Measurements from ENCODE around the gene PDLIM3. TPM values are rescaled to one million over a fixed set of nuclear protein-coding genes. Genes with fewer than 3 reads are reported as not detected.
A peak's percentile ranks its signal among the peaks of the same experiment; 100 is the strongest.

The PDLIM3 gene
- total RNA-seq, 1 donor from 2014 or later: 1.4 TPM

GRCh38 chr4:185565696-185566095, 30.4 kb upstream of the PDLIM3 start:
- Histone ChIP-seq H2AFZ (replicated peaks) (no peak overlapping the region), H3K9ac (no peak overlapping the region), H3K79me2 (ENCODE audit: low read depth) (no peaks in the 10 kb centered on the region), H3K4me1 (no peaks in the 10 kb centered on the region), H3K27me3 (no peaks in the 10 kb centered on the region), H3F3A (ENCODE audit: low read depth) (no peaks in the 10 kb centered on the region), H3K4me2 (no peak overlapping the region), H3K4me3 (no peak overlapping the region), H3K36me3 (no peaks in the 10 kb centered on the region), H3K27ac (no peak overlapping the region), H4K20me1 (ENCODE audit: low read depth) (no peaks in the 10 kb centered on the region), H3K9me3 (ENCODE audit: low read depth) (no peaks in the 10 kb centered on the region)
- no peaks in the 10 kb centered on the region for H3K36me3 Mint-ChIP-seq
- peaks cover 6% of the 10 kb centered on the region for H3K27me3 Mint-ChIP-seq (ENCODE audit: insufficient read depth, low read depth)
- H3K4me1 Mint-ChIP-seq: peaks cover 23% of the 10 kb centered on the region
- H3K27ac Mint-ChIP-seq: peak overlapping the region; percentile 69
- DNase-seq (ENCODE audit: low spot score): no peak
- TF ChIP-seq EZH2 (IDR thresholded peaks at IDR 0.05) (no peak), EZH2phosphoT487 (IDR thresholded peaks at IDR 0.05) (no peak)
- TF ChIP-seq, protein P1, sequence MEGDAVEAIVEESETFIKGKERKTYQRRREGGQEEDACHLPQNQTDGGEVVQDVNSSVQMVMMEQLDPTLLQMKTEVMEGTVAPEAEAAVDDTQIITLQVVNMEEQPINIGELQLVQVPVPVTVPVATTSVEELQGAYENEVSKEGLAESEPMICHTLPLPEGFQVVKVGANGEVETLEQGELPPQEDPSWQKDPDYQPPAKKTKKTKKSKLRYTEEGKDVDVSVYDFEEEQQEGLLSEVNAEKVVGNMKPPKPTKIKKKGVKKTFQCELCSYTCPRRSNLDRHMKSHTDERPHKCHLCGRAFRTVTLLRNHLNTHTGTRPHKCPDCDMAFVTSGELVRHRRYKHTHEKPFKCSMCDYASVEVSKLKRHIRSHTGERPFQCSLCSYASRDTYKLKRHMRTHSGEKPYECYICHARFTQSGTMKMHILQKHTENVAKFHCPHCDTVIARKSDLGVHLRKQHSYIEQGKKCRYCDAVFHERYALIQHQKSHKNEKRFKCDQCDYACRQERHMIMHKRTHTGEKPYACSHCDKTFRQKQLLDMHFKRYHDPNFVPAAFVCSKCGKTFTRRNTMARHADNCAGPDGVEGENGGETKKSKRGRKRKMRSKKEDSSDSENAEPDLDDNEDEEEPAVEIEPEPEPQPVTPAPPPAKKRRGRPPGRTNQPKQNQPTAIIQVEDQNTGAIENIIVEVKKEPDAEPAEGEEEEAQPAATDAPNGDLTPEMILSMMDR (IDR thresholded peaks at IDR 0.05): no peak
- H3K4me3 Mint-ChIP-seq: no peak overlapping the region
- peaks cover 5% of the 10 kb centered on the region for H3K9me3 Mint-ChIP-seq

DNA sequence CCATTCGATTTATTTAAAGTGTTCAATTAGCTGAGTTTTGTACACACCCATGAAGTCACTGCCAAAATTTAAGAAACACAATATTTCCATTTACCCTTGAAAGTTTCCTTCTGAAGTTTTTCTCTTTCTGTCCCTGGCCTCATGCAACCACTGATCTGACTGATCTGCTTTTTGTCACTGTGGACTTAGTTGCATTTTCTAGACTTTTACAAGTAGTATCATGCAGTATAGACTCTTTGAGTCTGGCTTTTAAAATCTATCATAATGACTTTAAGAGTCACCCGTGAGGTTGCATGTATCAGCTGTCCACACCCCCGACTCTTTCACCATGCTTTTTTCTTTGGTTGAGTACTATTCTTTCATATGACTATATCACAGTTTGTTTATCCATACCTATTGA, 29.0 kb upstream of the PDLIM3 start:
- Histone ChIP-seq H3K27me3 (no peaks in the 10 kb centered on the region), H4K20me1 (ENCODE audit: low read depth) (no peaks in the 10 kb centered on the region), H3K9me3 (ENCODE audit: low read depth) (no peaks in the 10 kb centered on the region), H3K4me1 (peaks cover 9% of the 10 kb centered on the region), H3K4me2 (no peak overlapping the region), H2AFZ (replicated peaks) (no peak overlapping the region), H3K4me3 (no peak overlapping the region), H3K36me3 (no peaks in the 10 kb centered on the region), H3K79me2 (ENCODE audit: low read depth) (no peaks in the 10 kb centered on the region), H3K27ac (no peak overlapping the region), H3F3A (ENCODE audit: low read depth) (no peaks in the 10 kb centered on the region), H3K9ac (no peak overlapping the region)
- peaks cover 6% of the 10 kb centered on the region for H3K9me3 Mint-ChIP-seq
- TF ChIP-seq, protein P1 (IDR thresholded peaks at IDR 0.05): no peak
- TF ChIP-seq EZH2phosphoT487 (IDR thresholded peaks at IDR 0.05): no peak
- TF ChIP-seq EZH2 (IDR thresholded peaks at IDR 0.05): no peak
- no peak overlapping the region for H3K27ac Mint-ChIP-seq
- no peak for DNase-seq (ENCODE audit: low spot score)
- no peaks in the 10 kb centered on the region for H3K36me3 Mint-ChIP-seq
- peaks cover 5% of the 10 kb centered on the region for H3K27me3 Mint-ChIP-seq (ENCODE audit: insufficient read depth, low read depth)
- H3K4me1 Mint-ChIP-seq: peaks cover 31% of the 10 kb centered on the region
- no peak overlapping the region for H3K4me3 Mint-ChIP-seq

DNA sequence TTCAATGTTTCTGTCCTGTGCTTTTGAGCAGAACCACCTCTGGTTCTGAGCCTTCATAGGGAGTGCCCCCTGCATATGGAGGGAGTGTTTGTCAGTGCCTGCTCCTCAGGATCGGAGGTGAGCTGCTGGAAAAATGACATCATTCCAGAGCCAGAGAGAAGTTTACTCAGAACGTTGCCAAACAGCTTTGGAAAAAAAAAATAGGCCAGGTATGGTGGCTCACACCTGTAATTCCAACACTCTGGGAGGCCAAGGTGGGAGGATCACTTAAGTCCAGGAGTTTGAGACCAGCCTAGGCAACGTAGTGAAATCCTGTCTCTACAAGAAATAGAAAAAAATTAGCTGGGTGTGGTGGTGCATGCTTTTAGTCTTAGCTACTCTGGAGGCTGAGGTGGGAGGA, 27.2 kb upstream of the PDLIM3 start:
- Histone ChIP-seq H2AFZ (replicated peaks) (no peak overlapping the region), H3F3A (ENCODE audit: low read depth) (no peaks in the 10 kb centered on the region), H3K4me3 (no peak overlapping the region), H3K9me3 (ENCODE audit: low read depth) (no peaks in the 10 kb centered on the region), H3K36me3 (no peaks in the 10 kb centered on the region), H3K27ac (no peak overlapping the region), H3K4me2 (no peak overlapping the region), H3K9ac (no peak overlapping the region), H3K79me2 (ENCODE audit: low read depth) (no peaks in the 10 kb centered on the region), H3K4me1 (peaks cover 10% of the 10 kb centered on the region), H3K27me3 (no peaks in the 10 kb centered on the region), H4K20me1 (ENCODE audit: low read depth) (no peaks in the 10 kb centered on the region)
- TF ChIP-seq, protein P1 (IDR thresholded peaks at IDR 0.05): no peak
- TF ChIP-seq EZH2phosphoT487 (IDR thresholded peaks at IDR 0.05): no peak
- no peak for TF ChIP-seq EZH2 (IDR thresholded peaks at IDR 0.05)
- Mint-ChIP-seq H3K4me3 (no peak overlapping the region), H3K9me3 (peaks cover 12% of the 10 kb centered on the region), H3K27me3 (ENCODE audit: insufficient read depth, low read depth) (peaks cover 8% of the 10 kb centered on the region), H3K4me1 (peaks cover 23% of the 10 kb centered on the region), H3K27ac (no peak overlapping the region), H3K36me3 (no peaks in the 10 kb centered on the region)
- DNase-seq (ENCODE audit: low spot score): no peak
